ENCODE results near the gene KLC3.

GRCh38 chr19:45355402-45355801 is 14.9 kb downstream of the KLC3 start:
- TF ChIP-seq CTCF (IDR thresholded peaks at IDR 0.05) (no peak), POLR2A (IDR thresholded peaks at IDR 0.05) (no peak)
